ENCODE measurements around the gene MADD. TPM values are rescaled to one million over a fixed set of nuclear protein-coding genes. Genes with fewer than 3 reads are reported as not detected.

The MADD gene
- total and polyA plus RNA-seq, 2 experiments from 2014 or later = 13.4 to 43.8 TPM

DNA sequence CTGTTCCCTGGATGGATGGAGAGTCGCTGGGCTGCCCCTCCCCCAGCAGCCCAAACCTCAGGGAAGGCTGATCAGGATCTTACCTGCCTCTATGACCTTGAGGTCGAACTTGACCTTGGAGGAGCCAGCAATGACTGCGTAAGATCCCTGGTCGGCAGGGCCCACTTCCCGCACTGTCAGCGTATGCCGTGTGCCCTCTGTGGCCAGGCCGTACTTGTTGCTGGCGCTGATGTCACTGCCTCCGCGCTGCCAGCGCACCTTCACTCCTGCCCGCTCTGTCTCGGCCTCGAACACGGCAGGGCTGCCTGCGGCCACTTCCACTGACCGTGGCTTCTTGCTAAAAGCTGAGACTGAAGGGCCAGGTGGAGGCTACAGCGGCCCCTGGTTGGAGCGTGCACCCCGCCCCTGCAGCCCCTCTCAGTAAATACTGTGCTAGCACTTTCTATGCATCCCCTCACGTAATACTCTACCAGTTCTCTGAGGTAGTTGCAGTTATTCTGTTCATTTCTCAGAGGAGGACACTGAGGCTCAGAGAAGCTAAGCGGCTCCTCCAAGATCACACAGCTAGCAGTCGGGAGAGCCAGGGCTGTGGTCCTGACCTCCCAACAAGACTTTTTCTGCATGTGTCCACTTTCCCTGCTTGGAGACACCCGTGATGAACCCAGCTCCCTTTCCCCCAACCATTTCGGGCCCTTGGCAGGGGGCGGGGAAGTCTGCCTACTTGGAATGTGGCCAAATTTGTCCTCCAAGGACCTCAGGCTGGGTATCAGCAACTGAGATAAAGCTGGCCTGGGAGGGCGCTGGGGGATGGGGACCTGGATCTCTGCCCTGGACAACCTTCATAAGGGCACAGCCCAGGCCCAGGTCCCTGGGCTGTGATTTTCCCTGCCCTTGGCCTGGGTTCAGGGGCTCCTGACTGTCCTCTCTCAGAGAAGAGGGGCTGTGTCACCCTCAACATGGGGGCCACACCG is 81.5 kb downstream of the MADD start:
- Mint-ChIP-seq H3K4me1 (peaks cover 8% of the 10 kb centered on the region), H3K27me3 (ENCODE audit: insufficient read depth, low read depth, poor library complexity) (peaks cover 19% of the 10 kb centered on the region), H3K9me3 (no peaks in the 10 kb centered on the region; the same call in 2 of the 3 replicates), H3K36me3 (ENCODE audit: low read depth) (no peaks in the 10 kb centered on the region; the same call in 2 of the 3 replicates), H3K4me3 (no peak overlapping the region), H3K27ac (peak overlapping the region; percentile 71)
- no peak for TF ChIP-seq EZH2phosphoT487 (IDR thresholded peaks at IDR 0.05; ENCODE audit: unreplicated experiment)
- TF ChIP-seq ZNF114 (CRISPR knock-in tag; IDR thresholded peaks at IDR 0.05) = no peak
- TF ChIP-seq, protein P1, sequence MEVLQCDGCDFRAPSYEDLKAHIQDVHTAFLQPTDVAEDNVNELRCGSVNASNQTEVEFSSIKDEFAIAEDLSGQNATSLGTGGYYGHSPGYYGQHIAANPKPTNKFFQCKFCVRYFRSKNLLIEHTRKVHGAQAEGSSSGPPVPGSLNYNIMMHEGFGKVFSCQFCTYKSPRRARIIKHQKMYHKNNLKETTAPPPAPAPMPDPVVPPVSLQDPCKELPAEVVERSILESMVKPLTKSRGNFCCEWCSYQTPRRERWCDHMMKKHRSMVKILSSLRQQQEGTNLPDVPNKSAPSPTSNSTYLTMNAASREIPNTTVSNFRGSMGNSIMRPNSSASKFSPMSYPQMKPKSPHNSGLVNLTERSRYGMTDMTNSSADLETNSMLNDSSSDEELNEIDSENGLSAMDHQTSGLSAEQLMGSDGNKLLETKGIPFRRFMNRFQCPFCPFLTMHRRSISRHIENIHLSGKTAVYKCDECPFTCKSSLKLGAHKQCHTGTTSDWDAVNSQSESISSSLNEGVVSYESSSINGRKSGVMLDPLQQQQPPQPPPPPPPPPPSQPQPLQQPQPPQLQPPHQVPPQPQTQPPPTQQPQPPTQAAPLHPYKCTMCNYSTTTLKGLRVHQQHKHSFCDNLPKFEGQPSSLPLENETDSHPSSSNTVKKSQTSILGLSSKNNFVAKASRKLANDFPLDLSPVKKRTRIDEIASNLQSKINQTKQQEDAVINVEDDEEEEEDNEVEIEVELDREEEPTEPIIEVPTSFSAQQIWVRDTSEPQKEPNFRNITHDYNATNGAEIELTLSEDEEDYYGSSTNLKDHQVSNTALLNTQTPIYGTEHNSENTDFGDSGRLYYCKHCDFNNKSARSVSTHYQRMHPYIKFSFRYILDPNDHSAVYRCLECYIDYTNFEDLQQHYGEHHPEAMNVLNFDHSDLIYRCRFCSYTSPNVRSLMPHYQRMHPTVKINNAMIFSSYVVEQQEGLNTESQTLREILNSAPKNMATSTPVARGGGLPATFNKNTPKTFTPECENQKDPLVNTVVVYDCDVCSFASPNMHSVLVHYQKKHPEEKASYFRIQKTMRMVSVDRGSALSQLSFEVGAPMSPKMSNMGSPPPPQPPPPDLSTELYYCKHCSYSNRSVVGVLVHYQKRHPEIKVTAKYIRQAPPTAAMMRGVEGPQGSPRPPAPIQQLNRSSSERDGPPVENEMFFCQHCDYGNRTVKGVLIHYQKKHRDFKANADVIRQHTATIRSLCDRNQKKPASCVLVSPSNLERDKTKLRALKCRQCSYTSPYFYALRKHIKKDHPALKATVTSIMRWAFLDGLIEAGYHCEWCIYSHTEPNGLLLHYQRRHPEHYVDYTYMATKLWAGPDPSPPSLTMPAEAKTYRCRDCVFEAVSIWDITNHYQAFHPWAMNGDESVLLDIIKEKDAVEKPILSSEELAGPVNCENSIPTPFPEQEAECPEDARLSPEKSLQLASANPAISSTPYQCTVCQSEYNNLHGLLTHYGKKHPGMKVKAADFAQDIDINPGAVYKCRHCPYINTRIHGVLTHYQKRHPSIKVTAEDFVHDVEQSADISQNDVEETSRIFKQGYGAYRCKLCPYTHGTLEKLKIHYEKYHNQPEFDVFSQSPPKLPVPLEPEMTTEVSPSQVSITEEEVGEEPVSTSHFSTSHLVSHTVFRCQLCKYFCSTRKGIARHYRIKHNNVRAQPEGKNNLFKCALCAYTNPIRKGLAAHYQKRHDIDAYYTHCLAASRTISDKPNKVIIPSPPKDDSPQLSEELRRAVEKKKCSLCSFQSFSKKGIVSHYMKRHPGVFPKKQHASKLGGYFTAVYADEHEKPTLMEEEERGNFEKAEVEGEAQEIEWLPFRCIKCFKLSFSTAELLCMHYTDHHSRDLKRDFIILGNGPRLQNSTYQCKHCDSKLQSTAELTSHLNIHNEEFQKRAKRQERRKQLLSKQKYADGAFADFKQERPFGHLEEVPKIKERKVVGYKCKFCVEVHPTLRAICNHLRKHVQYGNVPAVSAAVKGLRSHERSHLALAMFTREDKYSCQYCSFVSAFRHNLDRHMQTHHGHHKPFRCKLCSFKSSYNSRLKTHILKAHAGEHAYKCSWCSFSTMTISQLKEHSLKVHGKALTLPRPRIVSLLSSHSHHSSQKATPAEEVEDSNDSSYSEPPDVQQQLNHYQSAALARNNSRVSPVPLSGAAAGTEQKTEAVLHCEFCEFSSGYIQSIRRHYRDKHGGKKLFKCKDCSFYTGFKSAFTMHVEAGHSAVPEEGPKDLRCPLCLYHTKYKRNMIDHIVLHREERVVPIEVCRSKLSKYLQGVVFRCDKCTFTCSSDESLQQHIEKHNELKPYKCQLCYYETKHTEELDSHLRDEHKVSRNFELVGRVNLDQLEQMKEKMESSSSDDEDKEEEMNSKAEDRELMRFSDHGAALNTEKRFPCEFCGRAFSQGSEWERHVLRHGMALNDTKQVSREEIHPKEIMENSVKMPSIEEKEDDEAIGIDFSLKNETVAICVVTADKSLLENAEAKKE (CRISPR knock-in tag; IDR thresholded peaks at IDR 0.05) = no peak
- TF ChIP-seq, protein P2, sequence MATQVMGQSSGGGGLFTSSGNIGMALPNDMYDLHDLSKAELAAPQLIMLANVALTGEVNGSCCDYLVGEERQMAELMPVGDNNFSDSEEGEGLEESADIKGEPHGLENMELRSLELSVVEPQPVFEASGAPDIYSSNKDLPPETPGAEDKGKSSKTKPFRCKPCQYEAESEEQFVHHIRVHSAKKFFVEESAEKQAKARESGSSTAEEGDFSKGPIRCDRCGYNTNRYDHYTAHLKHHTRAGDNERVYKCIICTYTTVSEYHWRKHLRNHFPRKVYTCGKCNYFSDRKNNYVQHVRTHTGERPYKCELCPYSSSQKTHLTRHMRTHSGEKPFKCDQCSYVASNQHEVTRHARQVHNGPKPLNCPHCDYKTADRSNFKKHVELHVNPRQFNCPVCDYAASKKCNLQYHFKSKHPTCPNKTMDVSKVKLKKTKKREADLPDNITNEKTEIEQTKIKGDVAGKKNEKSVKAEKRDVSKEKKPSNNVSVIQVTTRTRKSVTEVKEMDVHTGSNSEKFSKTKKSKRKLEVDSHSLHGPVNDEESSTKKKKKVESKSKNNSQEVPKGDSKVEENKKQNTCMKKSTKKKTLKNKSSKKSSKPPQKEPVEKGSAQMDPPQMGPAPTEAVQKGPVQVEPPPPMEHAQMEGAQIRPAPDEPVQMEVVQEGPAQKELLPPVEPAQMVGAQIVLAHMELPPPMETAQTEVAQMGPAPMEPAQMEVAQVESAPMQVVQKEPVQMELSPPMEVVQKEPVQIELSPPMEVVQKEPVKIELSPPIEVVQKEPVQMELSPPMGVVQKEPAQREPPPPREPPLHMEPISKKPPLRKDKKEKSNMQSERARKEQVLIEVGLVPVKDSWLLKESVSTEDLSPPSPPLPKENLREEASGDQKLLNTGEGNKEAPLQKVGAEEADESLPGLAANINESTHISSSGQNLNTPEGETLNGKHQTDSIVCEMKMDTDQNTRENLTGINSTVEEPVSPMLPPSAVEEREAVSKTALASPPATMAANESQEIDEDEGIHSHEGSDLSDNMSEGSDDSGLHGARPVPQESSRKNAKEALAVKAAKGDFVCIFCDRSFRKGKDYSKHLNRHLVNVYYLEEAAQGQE (IDR thresholded peaks at IDR 0.05; ENCODE audit: unreplicated experiment) = no peak
- TF ChIP-seq NANOG (IDR thresholded peaks at IDR 0.05; ENCODE audit: borderline replicate concordance) = no peak
- no peak for TF ChIP-seq POLR2AphosphoS5 (IDR thresholded peaks at IDR 0.05; ENCODE audit: low read depth)
- TF ChIP-seq JUNB (IDR thresholded peaks at IDR 0.05; ENCODE audit: unreplicated experiment) = no peak
- no peak for TF ChIP-seq ZNF331 (CRISPR knock-in tag; IDR thresholded peaks at IDR 0.05; ENCODE audit: low read depth)
- TF ChIP-seq, protein P3, sequence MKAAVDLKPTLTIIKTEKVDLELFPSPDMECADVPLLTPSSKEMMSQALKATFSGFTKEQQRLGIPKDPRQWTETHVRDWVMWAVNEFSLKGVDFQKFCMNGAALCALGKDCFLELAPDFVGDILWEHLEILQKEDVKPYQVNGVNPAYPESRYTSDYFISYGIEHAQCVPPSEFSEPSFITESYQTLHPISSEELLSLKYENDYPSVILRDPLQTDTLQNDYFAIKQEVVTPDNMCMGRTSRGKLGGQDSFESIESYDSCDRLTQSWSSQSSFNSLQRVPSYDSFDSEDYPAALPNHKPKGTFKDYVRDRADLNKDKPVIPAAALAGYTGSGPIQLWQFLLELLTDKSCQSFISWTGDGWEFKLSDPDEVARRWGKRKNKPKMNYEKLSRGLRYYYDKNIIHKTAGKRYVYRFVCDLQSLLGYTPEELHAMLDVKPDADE (IDR thresholded peaks at IDR 0.05) = no peak
- ATAC-seq = no peak
- Histone ChIP-seq H3K27ac (ENCODE audit: low read depth) (no peak overlapping the region), H3K27me3 (ENCODE audit: insufficient read depth) (no peaks in the 10 kb centered on the region), H3F3A (replicated peaks; ENCODE audit: low read depth) (peaks cover 10% of the 10 kb centered on the region), H3K36me3 (ENCODE audit: insufficient read depth) (no peaks in the 10 kb centered on the region), H2AFZ (peak overlapping the region; percentile 74), H3K9me2 (ENCODE audit: insufficient read depth) (no peaks in the 10 kb centered on the region), H4K20me1 (replicated peaks; ENCODE audit: insufficient read depth) (no peaks in the 10 kb centered on the region), H3K79me2 (replicated peaks; ENCODE audit: insufficient read depth) (no peaks in the 10 kb centered on the region), H3K4me1 (ENCODE audit: insufficient read depth) (peaks cover 7% of the 10 kb centered on the region; the same call in 1 of the 2 replicates), H3K4me3 (no peak overlapping the region), H3K4me2 (no peak overlapping the region)
- no peak for DNase-seq (ENCODE audit: low spot score)

All from GM23338 (cell line).